GM18507 (cell line): ENCODE measurements around the gene ACADM.
A peak's percentile ranks its signal among the peaks of the same experiment; 100 is the strongest.
"Not testable (repeated sequence)": the region's sequence is repeated elsewhere in the genome, so short reads cannot be mapped to it uniquely, and the experiment has no call there.

Experiments
- DNase-seq: peaks from one replicate; pipeline ENCODE4 v3.0.0; 2011; ENCODE audit warnings: low read depth; ENCODE audit not compliant: insufficient read length; ENCODE audit errors: extremely low spot score
- FAIRE-seq: peaks from 2 replicates; lab custom pipeline; 2011; peaks lifted over from hg19 to GRCh38; lab: Jason Lieb, UNC

Gene ACADM

GRCh38 chr1:75732703-75733102, 8.2 kb downstream of the ACADM start:
- DNase-seq, result no peak
- FAIRE-seq, result no peak

- FAIRE-seq, result no peak
These were observed 9.2 kb downstream of the ACADM start for GRCh38 chr1:75733661-75734060.

DNA sequence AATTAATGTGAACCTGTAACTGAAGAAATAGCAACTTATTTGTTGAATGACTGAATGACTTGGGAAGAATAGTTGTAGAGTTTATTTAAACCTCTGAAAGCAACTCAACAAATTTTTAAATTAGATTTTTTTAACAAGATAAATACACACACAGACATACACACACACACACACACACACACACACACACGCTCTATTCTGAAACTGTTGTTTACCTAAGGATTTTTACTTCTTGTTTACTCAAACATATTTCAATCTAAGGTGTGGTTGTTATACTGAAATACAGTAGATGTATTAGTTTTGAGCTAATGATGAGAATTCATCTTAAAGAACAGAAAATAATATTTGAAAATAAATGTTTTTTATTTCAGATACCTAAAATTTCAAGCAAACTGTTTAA, 11.5 kb downstream of the ACADM start:
- DNase-seq, result no peak
- FAIRE-seq, result peak; percentile 18

More at GRCh38 chr1:75733661-75734060, 9.2 kb downstream of the ACADM start:
- DNase-seq, result no peak

DNA sequence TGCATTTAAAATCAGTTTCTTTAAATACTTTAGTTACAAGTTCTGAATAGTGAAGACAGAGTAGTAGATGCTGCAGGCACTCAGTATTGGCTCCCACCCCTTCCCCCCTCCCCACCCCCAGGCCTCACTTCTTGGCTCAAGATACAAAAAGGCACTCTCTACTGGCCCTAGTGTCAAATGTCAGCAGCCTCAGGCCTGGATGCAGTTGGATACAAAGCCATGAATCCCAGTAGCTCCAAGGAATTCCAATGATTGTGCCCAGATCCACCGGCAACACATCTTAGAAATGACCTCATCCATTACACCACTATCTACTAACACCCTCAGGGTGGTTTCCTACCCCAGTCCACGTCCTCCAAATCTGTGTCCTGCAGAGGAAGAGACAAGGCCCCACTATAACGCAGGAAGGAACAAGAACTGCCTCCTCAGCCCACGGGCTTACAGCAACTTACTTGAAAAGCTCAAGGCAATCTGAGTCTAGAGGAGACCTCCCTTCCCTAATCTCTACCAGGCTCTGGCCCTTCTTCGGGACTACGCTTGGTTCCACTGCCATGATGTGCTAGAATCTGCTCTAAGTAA, 17.6 kb downstream of the ACADM start:
- FAIRE-seq (no peak), DNase-seq (no peak)

- no peak for FAIRE-seq
- DNase-seq, result no peak
These were observed 20.8 kb downstream of the ACADM start for GRCh38 chr1:75745276-75745675.

- not testable (repeated sequence) for FAIRE-seq
These were observed 32.7 kb downstream of the ACADM start for GRCh38 chr1:75757210-75757609.

DNA sequence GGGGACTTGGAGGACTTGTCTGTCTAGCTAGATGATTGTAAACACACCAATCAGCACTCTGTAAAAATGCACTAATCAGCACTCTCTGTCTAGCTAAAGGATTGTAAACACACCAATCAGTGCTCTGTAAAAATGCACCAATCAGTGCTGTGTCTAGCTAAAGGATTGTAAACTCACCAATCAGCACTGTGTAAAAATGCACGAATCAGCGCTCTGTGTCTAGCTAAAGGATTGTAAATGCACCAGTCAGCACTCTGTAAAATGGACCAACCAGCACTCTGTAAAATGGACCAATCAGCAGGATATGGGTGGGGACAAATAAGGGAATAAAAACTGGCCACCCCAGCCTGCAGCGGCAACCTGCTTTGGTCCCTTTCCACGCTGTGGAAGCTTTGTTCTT, 34.0 kb downstream of the ACADM start:
- not testable (repeated sequence) for DNase-seq, FAIRE-seq

More at GRCh38 chr1:75757210-75757609, 32.7 kb downstream of the ACADM start:
- not testable (repeated sequence) for DNase-seq

DNA sequence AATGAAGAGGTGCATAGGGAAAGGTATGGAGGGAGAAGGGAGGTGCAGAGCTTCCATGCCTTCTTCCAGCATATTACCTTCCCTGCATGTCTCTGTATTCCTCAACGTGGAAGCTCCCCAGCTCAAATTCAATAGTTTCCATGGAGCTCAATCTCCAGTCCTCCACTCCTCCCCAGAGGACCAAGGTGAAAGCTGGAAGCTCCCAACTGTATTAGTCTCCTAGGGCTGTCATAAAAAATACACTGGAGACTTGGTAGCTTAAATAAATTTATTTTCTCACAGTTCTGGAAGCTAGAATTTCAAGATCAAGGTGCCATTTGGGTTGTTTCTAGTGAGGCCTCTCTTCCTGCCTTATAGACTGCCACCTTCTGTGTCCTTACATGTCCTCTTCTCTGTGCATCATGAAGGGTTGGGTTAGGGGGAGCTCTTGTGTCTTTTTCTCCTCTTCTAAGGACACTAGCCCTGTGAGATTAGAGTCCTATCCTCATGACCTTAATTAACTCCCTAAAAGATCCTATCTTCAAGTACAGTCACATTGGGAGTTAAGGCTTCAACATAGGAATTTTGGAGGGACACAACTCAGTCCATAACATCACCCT, 39.6 kb downstream of the ACADM start:
- FAIRE-seq (no peak), DNase-seq (no peak)

GRCh38 chr1:75765697-75766355, 41.3 kb downstream of the ACADM start:
- FAIRE-seq (no peak), DNase-seq (no peak)

DNA sequence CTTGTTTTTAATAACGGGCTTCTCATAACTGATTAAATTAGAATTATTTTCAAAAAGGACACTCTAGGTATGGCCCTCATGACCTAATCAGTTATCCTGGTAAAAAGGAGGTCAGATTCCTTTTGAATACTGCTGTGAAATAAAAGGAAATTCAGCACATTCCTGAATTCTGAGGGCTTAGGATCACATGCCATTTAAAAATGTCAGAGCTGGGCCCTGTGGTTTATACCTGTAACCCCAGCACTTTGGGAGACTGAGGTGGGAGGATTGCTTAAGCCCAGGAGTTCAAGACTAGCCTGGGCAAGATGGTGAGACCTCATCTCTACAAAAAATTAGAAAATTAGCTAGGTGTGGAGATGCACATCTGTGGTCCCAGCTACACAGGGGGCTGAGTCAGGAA, 43.5 kb downstream of the ACADM start:
- no peak for FAIRE-seq
- DNase-seq, result no peak

DNA sequence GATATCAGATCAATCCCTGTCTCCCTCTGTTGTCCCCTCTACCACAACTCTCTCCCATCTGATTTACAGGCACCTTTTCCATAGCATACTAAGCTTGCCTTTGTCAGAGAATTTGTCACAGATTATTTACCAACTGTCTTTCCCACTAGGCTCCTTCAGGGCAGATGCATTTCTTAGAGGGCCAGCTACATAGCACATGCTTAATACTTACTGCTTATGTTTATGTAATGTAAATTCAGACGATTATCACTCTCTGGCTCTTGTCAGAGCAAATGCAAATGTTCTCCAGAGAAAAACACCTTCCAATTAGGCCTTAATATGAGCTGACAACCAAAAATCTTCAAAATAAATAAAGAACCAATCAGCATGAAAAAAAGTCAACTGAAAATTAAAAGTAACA, 46.3 kb downstream of the ACADM start:
- FAIRE-seq (no peak), DNase-seq (no peak)

DNA sequence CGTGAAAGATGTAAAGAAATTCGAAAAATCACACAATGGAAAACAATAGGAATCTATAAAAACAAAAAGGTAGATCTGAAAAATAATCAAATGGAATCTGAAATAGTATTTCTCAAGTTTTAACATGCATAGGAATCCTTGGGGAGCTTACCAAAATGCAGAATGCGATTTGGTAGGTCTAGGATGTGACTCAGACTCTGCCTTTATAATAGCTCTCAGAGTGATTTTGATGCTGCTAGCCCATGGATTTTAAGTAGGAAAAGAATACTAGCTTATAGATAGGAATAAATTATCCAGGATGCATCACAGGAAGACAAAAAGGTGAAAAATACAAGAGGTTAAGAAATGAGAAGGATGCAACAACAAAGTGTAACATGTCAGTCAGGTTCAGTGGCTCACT, 47.5 kb downstream of the ACADM start:
- FAIRE-seq (no peak), DNase-seq (no peak)

- FAIRE-seq, DNase-seq: not testable (repeated sequence)
These were observed 53.3 kb downstream of the ACADM start for GRCh38 chr1:75777812-75778211.

GRCh38 chr1:75778694-75779093, 54.2 kb downstream of the ACADM start:
- DNase-seq, FAIRE-seq: not testable (repeated sequence)

- not testable (repeated sequence) for FAIRE-seq, DNase-seq
These were observed 55.7 kb downstream of the ACADM start for GRCh38 chr1:75780183-75780582.

GRCh38 chr1:75783920-75784319, 59.4 kb downstream of the ACADM start:
- DNase-seq, FAIRE-seq: not testable (repeated sequence)

DNA sequence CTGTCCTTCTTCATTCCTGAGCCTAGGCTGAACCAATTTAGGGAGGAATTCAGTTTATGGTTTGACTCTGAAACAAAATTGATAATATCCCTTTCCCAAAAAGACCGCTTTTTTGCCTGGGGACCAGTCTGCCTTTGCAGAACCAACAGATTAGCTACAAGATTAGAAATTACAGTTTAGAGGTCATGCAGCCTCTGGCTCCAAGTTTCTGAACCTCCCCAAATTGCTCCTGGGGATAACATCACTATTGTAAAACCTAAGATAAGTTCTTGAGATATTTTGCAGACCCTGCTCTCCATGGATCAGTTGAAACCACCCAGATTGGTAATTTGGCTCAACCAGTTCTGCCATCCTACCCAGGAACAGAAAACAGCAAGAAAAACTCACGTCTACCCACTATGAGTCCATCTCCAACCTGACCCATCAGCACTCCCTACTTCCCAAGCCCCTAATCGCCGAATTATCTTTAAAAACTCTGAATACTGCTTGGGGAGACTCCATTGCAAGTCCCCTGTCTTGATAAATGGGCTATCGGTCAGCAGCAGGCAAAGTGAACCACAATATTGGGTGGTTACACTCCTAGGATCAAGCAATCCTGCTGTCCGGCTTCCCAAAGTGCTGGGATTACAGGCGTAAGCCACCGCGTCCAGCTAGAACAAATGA, 60.9 kb downstream of the ACADM start:
- DNase-seq (no peak), FAIRE-seq (no peak)

DNA sequence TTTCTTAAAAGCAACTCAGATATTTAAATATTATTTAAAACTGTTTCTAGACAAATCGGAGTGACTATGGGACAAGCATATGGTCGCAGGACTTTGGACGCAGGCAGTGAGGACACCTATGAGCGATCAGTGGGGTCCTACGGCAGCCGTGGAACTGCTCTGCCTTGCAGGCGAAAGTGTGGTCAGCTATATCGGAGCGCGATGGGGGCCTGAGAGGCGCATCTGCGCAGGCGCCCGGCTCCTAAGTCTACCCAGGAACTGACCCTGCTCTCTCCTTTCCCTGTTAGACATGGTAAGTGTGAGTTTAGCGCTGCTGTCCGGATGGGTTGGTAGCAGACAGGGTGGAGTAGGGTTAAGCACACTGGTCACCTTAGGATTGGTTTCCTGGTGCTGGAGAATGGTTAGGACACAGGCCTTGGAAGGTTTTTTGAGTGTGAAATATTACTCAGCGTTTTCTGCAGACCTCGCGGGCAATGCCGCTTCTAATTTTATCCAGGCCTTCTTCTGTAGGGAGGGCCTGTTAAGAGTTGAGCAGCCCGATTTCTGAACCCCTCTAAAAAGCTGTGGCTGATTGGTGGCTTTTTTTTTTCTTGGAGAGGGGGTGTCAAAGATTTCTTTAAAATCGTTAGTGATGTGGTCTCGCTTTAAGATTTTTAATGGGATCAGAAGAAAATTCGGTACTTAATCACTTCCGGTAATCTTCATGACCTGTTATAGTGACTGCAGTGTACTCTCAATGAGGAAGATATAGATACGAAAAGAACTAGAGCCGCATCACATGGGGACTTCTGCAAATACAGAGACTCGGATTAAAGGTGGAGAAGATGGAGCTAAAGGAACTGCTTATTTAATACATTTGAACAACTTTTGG, 61.7 kb downstream of the ACADM start, which contains the start of gene RABGGTB:
Gene RABGGTB, plus strand, starts transcription at position 274 of the 871 bp plus-strand sequence. Its CDS starts 16 bp downstream, at position 290.
- FAIRE-seq, result peak; percentile 95
- peak; percentile 78 for DNase-seq

GRCh38 chr1:75786901-75787493, 62.5 kb downstream of the ACADM start:
- FAIRE-seq (peak; percentile 21), DNase-seq (no peak)
